GM12872 (cell line): ENCODE data around the gene SENP7.

ENCODE experiments used
- TF ChIP-seq, protein P1 (sequence below): IDR thresholded peaks from 3 replicates; pipeline ENCODE4 v1.5.1; 2011; ENCODE audit warnings: low read depth, mild to moderate bottlenecking, low read length, moderate library complexity; ENCODE audit not compliant: insufficient read depth

Gene SENP7, protein sequence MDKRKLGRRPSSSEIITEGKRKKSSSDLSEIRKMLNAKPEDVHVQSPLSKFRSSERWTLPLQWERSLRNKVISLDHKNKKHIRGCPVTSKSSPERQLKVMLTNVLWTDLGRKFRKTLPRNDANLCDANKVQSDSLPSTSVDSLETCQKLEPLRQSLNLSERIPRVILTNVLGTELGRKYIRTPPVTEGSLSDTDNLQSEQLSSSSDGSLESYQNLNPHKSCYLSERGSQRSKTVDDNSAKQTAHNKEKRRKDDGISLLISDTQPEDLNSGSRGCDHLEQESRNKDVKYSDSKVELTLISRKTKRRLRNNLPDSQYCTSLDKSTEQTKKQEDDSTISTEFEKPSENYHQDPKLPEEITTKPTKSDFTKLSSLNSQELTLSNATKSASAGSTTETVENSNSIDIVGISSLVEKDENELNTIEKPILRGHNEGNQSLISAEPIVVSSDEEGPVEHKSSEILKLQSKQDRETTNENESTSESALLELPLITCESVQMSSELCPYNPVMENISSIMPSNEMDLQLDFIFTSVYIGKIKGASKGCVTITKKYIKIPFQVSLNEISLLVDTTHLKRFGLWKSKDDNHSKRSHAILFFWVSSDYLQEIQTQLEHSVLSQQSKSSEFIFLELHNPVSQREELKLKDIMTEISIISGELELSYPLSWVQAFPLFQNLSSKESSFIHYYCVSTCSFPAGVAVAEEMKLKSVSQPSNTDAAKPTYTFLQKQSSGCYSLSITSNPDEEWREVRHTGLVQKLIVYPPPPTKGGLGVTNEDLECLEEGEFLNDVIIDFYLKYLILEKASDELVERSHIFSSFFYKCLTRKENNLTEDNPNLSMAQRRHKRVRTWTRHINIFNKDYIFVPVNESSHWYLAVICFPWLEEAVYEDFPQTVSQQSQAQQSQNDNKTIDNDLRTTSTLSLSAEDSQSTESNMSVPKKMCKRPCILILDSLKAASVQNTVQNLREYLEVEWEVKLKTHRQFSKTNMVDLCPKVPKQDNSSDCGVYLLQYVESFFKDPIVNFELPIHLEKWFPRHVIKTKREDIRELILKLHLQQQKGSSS

DNA sequence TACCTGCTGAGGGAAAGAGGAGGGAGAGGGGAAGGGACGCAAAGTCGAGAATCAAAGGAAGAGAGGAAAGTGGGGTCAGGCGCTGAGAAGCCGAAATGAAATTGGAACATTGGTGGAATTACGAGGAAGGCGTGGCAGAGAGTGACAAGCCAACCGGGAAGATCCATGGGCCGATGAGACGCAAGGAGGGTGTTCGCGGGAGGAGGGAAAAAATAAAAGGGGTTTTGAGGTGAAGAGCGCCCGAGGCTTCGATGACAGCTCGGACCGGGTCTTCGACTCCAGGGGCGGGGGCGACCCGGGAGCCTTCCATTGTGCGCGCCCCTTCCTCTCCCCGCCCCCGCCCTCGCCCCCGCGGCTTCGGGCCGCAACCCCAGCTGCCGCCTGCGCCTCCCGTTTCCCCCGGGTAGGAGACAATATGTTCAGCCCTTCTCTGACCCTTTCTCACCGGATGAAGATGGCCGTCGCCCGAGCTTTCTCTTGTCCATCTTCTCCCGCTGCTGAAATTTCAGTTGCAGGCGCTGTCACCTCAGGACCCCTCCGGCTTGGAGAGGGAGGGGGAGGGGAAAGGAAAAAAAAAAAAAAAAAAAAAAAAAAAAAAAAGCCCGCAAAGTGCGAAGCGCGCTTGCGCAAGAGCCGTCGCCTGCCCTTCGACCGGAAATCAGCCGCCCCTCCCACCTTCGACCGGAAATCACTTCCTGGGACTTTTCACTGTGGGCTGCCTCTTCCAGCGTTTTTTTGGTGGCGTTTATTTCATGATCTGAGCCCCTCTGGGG lies at the start of gene SENP7:
Gene SENP7 (minus strand): TSS at position 567 of the 773 bp plus-strand sequence. CDS start 82 bp downstream, at position 485.
- TF ChIP-seq, protein P1, sequence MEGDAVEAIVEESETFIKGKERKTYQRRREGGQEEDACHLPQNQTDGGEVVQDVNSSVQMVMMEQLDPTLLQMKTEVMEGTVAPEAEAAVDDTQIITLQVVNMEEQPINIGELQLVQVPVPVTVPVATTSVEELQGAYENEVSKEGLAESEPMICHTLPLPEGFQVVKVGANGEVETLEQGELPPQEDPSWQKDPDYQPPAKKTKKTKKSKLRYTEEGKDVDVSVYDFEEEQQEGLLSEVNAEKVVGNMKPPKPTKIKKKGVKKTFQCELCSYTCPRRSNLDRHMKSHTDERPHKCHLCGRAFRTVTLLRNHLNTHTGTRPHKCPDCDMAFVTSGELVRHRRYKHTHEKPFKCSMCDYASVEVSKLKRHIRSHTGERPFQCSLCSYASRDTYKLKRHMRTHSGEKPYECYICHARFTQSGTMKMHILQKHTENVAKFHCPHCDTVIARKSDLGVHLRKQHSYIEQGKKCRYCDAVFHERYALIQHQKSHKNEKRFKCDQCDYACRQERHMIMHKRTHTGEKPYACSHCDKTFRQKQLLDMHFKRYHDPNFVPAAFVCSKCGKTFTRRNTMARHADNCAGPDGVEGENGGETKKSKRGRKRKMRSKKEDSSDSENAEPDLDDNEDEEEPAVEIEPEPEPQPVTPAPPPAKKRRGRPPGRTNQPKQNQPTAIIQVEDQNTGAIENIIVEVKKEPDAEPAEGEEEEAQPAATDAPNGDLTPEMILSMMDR: no peak

DNA sequence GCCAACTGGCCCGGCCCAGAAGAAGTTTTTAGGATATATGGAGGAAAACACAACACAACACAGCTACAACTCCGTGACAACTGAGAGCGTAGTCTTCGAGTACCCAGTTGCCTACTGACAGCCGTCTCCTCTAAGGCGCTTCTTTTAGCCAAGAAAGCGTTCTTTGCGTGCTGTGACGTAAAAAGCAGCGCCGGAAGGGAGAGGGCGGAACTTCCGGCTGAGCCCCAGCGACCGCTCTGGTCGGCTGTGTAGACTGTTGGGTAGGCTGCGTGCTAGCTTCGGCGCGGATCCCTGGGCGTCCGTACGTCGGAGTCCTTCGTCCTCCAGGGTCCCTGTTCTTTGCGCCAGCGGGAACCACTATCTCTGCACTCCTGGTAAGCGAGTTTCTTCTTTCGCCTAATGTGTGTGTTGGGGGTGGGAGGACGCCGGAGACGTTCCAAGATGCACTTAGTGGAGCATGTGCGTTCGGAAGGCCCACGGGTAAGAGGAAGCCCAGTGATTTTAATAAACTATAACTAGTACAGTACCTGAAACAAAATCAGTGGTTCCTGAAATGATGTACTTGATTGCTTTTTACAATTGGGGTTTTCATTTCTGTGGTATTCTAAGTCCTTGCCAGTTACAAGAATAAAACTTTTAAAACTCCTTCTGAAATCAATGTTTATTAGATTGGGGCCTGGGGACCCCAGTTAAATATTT lies 48.8 kb upstream of the SENP7 start, which contains the start of gene TRMT10C:
Gene TRMT10C (plus strand): TSS at position 239 of the 699 bp plus-strand sequence. CDS start 2,914 bp downstream, outside the sequence.
- TF ChIP-seq, protein P1: no peak

DNA sequence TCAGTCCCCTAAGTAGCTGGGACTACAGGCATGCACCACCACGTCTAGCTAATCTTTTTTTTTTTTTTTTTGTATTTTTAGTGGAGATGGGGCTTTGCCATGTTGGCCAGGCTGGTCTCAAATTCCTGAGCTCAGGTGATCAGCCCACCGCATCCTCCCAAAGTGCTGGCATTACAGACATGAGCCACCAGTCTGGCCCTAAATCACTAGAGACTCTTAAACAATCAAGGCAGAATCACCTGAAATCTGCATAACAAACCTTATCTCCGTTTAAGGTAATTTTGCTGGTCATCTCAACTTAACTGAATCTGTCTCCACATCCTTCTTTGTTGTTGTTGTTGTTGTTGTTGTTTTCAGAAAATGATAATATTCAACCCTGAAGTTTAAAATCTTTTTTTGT lies 43.1 kb upstream of the SENP7 start:
- TF ChIP-seq, protein P1: no peak

DNA sequence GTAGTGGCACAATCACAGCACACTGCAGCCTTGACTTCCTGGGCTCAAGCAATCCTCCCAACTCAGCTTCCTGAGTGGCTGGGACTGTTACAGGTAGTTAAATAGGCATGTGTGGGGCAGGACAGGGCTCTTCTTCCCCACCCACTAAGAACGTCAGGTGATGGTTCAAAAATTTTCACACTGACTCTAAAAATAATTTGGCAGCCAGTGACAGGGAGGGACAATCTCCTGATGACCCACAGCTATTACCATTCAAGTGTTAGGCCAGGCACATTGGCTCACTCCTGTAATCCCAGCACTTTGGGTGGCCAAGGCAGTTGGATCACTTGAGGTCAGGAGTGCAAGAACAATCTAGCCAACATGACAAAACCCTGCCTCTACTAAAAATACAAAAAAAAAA lies 36.5 kb upstream of the SENP7 start:
- TF ChIP-seq, protein P1: no peak

DNA sequence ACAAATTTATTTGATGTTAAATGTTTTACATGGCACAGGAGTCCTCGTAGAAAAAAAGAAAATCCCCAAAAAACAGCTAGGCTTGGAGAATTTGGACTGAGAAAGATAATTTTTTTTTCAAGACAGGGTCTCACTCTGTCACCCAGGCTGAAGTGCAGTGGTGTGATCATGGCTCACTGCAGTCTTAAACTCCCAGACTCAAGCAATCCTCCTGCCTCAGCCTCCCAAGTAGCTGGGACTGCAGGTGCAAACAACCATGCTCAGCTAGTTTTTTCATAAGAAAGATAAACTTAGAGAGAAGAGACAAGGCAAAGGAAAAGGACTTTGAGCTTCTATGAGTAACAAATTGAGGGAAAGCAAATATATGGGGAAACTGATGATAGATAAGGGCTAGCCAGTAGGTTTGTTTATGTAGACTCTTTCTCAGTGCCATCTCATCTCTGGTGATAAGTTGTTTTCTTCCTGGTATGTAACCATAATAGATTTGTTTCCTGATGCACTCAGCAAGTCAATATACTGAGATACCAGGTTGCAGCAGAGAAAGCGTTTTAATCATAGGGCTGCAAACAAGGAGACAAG lies 35.6 kb upstream of the SENP7 start:
- TF ChIP-seq, protein P1: no peak

DNA sequence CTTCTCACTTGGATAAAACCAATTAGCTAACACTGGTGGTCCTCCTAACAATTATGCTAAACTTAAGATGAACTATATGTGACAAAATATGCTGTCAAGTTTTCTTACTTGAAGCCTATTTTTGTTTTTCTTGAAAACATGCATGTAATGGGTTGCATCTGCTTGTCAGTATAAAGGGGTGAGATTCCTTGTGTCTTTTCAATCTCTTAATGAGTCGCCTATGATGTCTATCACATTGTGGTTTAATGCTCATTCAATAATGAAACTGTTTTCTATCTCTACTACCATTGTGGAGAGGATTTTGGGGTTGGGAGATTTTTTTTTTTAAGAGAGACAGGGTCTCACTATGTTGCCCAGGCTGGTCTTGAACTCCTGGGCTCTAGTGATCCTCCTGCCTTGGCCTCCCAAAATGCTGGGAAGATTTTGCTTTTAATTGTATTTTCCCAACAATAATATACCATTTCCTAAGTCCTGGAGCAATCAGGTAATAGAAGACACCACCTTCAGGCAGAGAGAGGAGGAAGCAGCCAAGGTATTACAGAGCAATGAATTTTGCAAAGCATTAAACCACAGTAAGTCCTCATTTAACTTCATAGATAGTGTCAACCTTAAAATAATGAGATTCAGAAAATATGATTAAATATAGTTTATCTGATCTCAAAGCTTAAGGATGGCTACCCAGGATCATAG lies 31.3 kb upstream of the SENP7 start:
- TF ChIP-seq, protein P1: no peak
